ENCODE measurements around the gene ECSCR.
A peak's percentile ranks its signal among the peaks of the same experiment; 100 is the strongest.

Gene ECSCR

GRCh38 chr5:139403787-139404483 is 58.6 kb downstream of the ECSCR start, which contains the start of gene SPATA24 (continued):
- TF ChIP-seq KLF8 (tag by site-specific recombination; IDR thresholded peaks at IDR 0.05) (peak; percentile 97), REST (tag by site-specific recombination; IDR thresholded peaks at IDR 0.05) (peak; percentile 4; the same call in 1 of the 2 replicates), KLF1 (tag by site-specific recombination; IDR thresholded peaks at IDR 0.05) (peak; percentile 89), ZFP69B (tag by site-specific recombination; IDR thresholded peaks at IDR 0.05) (peak; percentile 41; the same call in 1 of the 2 replicates), ZSCAN5A (tag by site-specific recombination; IDR thresholded peaks at IDR 0.05) (no peak), SP3 (tag by site-specific recombination; IDR thresholded peaks at IDR 0.05) (peak; percentile 99), ZNF555 (tag by site-specific recombination; conservative IDR thresholded peaks at IDR 0.05) (no peak), GLIS1 (tag by site-specific recombination; IDR thresholded peaks at IDR 0.05) (peak; percentile 91), ZNF132 (tag by site-specific recombination; IDR thresholded peaks at IDR 0.05; ENCODE audit: borderline replicate concordance) (no peak), MYNN (tag by site-specific recombination; IDR thresholded peaks at IDR 0.05; ENCODE audit: borderline replicate concordance) (no peak), ZSCAN30 (tag by site-specific recombination; IDR thresholded peaks at IDR 0.05) (0 out of 2 replicates have a peak, but pooled peaks have one; percentile 31), INSM2 (tag by site-specific recombination; IDR thresholded peaks at IDR 0.05) (peak; percentile 60; the same call in 1 of the 2 replicates), ZNF610 (tag by site-specific recombination; IDR thresholded peaks at IDR 0.05; ENCODE audit: borderline replicate concordance) (0 out of 2 replicates have a peak, but pooled peaks have one; percentile 18), ZNF561 (tag by site-specific recombination; IDR thresholded peaks at IDR 0.05; ENCODE audit: borderline replicate concordance) (peak; percentile 69), ZNF391 (tag by site-specific recombination; IDR thresholded peaks at IDR 0.05; ENCODE audit: borderline replicate concordance, low read depth) (peak; percentile 36; the same call in 1 of the 2 replicates), FEZF1 (tag by site-specific recombination; IDR thresholded peaks at IDR 0.05) (peak; percentile 87), ZNF843 (tag by site-specific recombination; IDR thresholded peaks at IDR 0.05) (0 out of 2 replicates have a peak, but pooled peaks have one; percentile 57), GFI1B (tag by site-specific recombination; IDR thresholded peaks at IDR 0.05) (no peak), WT1 (tag by site-specific recombination; IDR thresholded peaks at IDR 0.05) (peak; percentile 48; the same call in 1 of the 2 replicates), ZBTB17 (tag by site-specific recombination; IDR thresholded peaks at IDR 0.05) (peak; percentile 96), ZNF837 (tag by site-specific recombination; IDR thresholded peaks at IDR 0.05) (no peak), ZBTB21 (tag by site-specific recombination; IDR thresholded peaks at IDR 0.05) (peak; percentile 97), ZBTB7A (tag by site-specific recombination; IDR thresholded peaks at IDR 0.05; ENCODE audit: low read depth) (peak; percentile 98), ZNF639 (tag by site-specific recombination; IDR thresholded peaks at IDR 0.05) (peak; percentile 84), ZBTB1 (tag by site-specific recombination; IDR thresholded peaks at IDR 0.05) (0 out of 2 replicates have a peak, but pooled peaks have one; percentile 15), SP7 (tag by site-specific recombination; IDR thresholded peaks at IDR 0.05) (peak; percentile 86), ZNF600 (tag by site-specific recombination; IDR thresholded peaks at IDR 0.05) (peak; percentile 70), ZBTB26 (tag by site-specific recombination; optimal IDR thresholded peaks at IDR 0.05) (peak; percentile 1), RBAK (tag by site-specific recombination; IDR thresholded peaks at IDR 0.05) (no peak), ZNF37A (tag by site-specific recombination; IDR thresholded peaks at IDR 0.05) (no peak), GLIS2 (tag by site-specific recombination; IDR thresholded peaks at IDR 0.05) (peak; percentile 98), IKZF3 (tag by site-specific recombination; IDR thresholded peaks at IDR 0.05) (peak; percentile 6; the same call in 1 of the 2 replicates)
